ENCODE measurements around the gene KIR2DL1. TPM values are rescaled to one million over a fixed set of nuclear protein-coding genes. Genes with fewer than 3 reads are reported as not detected.
"Not testable (repeated sequence)": the region's sequence is repeated elsewhere in the genome, so short reads cannot be mapped to it uniquely, and the experiment has no call there.

KIR2DL1 gene
- total RNA-seq, 1 donor: not detected

- DNase-seq (ENCODE audit: low read depth in 2 of 3, low spot score in 2 of 3): not testable (repeated sequence)
Observed at GRCh38 chr19:54771018-54771960, 1.7 kb downstream of the KIR2DL1 start.

GRCh38 chr19:54772666-54773065, 3.1 kb downstream of the KIR2DL1 start:
- DNase-seq (ENCODE audit: low read depth in 2 of 3, low spot score in 2 of 3): not testable (repeated sequence)

- DNase-seq (ENCODE audit: low read depth in 2 of 3, low spot score in 2 of 3): not testable (repeated sequence)
Observed at GRCh38 chr19:54775095-54775815, 5.7 kb downstream of the KIR2DL1 start.

GRCh38 chr19:54775830-54776229, 6.2 kb downstream of the KIR2DL1 start:
- DNase-seq (ENCODE audit: low read depth in 2 of 3, low spot score in 2 of 3): not testable (repeated sequence)

GRCh38 chr19:54777851-54778250, 8.3 kb downstream of the KIR2DL1 start:
- not testable (repeated sequence) for DNase-seq (ENCODE audit: low read depth in 2 of 3, low spot score in 2 of 3)

- DNase-seq (ENCODE audit: low read depth in 2 of 3, low spot score in 2 of 3): not testable (repeated sequence)
Observed at GRCh38 chr19:54778896-54779295, 9.3 kb downstream of the KIR2DL1 start.

GRCh38 chr19:54782916-54783315, 13.3 kb downstream of the KIR2DL1 start:
- not testable (repeated sequence) for DNase-seq (ENCODE audit: low read depth in 2 of 3, low spot score in 2 of 3)

GRCh38 chr19:54786091-54786723, 16.6 kb downstream of the KIR2DL1 start:
- not testable (repeated sequence) for DNase-seq (ENCODE audit: low read depth in 2 of 3, low spot score in 2 of 3)

GRCh38 chr19:54788154-54788553, 18.6 kb downstream of the KIR2DL1 start:
- DNase-seq (ENCODE audit: low read depth in 2 of 3, low spot score in 2 of 3): peak in 1 of 3 donors; percentile 4

- no peak for DNase-seq (ENCODE audit: low read depth in 2 of 3, low spot score in 2 of 3)
Observed at GRCh38 chr19:54790711-54791110, 21.1 kb downstream of the KIR2DL1 start.

GRCh38 chr19:54791476-54791875, 21.9 kb downstream of the KIR2DL1 start:
- DNase-seq (ENCODE audit: low read depth in 2 of 3, low spot score in 2 of 3): no peak

GRCh38 chr19:54792814-54793213, 23.2 kb downstream of the KIR2DL1 start:
- peak in 2 of 3 donors; percentile 12 to 53 for DNase-seq (ENCODE audit: low read depth in 2 of 3, low spot score in 2 of 3)

GRCh38 chr19:54795758-54796157, 26.2 kb downstream of the KIR2DL1 start:
- DNase-seq (ENCODE audit: low read depth in 2 of 3, low spot score in 2 of 3): peak in 2 of 3 donors; percentile 19 to 60

- no peak for DNase-seq (ENCODE audit: low read depth in 2 of 3, low spot score in 2 of 3)
Observed at GRCh38 chr19:54803410-54803809, 33.8 kb downstream of the KIR2DL1 start, which contains the start of gene KIR2DL4. Gene KIR2DL4, plus strand, starts transcription at chr19:54803610. Its CDS starts 42 bp downstream, at chr19:54803652.

- no peak for DNase-seq (ENCODE audit: low read depth in 2 of 3, low spot score in 2 of 3)
Observed at GRCh38 chr19:54804101-54804500, 34.5 kb downstream of the KIR2DL1 start.

GRCh38 chr19:54804571-54804970, 35.0 kb downstream of the KIR2DL1 start:
- DNase-seq (ENCODE audit: low read depth in 2 of 3, low spot score in 2 of 3): no peak

GRCh38 chr19:54805665-54806515, 36.3 kb downstream of the KIR2DL1 start:
- DNase-seq (ENCODE audit: low read depth in 2 of 3, low spot score in 2 of 3): no peak

- DNase-seq (ENCODE audit: low read depth in 2 of 3, low spot score in 2 of 3): no peak
Observed at GRCh38 chr19:54806516-54806838, 36.9 kb downstream of the KIR2DL1 start.

- not testable (repeated sequence) for DNase-seq (ENCODE audit: low read depth in 2 of 3, low spot score in 2 of 3)
Observed at GRCh38 chr19:54814571-54814970, 45.0 kb downstream of the KIR2DL1 start.

GRCh38 chr19:54816251-54816650, 46.7 kb downstream of the KIR2DL1 start, which contains the start of gene KIR3DL1:
Gene KIR3DL1, plus strand, starts transcription at chr19:54816468.
- not testable (repeated sequence) for DNase-seq (ENCODE audit: low read depth in 2 of 3, low spot score in 2 of 3)
